Stimulated activated CD8-positive, alpha-beta memory T cell treated with anti-CD3 and anti-CD28 coated beads, Interleukin-7, amount 100 ng/mL, for 24 hours (primary cell): Measurements from ENCODE around the gene IL17C.
"Not testable (repeated sequence)": the region's sequence is repeated elsewhere in the genome, so short reads cannot be mapped to it uniquely, and the experiment has no call there.

Experiments
- DNase-seq: peaks from one replicate; pipeline ENCODE4 v3.0.0-alpha.2; 2020; ENCODE audit warnings: low read depth

The IL17C gene, protein sequence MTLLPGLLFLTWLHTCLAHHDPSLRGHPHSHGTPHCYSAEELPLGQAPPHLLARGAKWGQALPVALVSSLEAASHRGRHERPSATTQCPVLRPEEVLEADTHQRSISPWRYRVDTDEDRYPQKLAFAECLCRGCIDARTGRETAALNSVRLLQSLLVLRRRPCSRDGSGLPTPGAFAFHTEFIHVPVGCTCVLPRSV

DNA sequence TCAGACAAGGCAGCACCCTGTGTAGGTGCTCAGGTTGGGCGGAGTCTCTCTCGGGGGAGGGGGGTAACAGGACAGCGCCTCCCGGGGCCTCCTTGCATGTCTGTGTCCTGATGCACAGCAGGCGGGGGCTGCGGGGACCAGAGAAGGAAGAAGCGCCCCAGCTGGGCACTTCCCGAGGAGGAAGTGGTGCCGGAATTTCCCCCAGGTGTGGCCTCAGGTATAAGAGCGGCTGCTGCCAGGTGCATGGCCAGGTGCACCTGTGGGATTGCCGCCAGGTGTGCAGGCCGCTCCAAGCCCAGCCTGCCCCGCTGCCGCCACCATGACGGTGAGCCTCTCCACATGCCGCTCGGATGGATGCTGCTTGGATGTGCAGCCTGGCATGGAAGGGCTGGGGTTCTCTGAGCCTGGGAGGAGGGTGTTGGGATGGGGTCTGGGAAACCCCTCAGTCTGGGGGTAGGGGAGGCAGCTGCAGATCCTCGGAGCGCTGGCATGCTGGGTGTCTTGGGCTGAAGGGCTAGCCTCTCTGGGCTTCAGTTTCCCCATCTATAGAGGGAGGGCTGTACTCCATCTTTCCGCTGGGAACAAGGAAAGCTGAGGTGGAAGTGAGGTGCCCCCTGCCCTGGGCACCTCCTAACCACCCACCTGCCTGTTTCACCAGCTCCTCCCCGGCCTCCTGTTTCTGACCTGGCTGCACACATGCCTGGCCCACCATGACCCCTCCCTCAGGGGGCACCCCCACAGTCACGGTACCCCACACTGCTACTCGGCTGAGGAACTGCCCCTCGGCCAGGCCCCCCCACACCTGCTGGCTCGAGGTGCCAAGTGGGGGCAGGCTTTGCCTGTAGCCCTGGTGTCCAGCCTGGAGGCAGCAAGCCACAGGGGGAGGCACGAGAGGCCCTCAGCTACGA, at the start of gene IL17C:
IL17C (plus strand) TSS at position 250 of the 908 bp plus-strand sequence; CDS start at position 320, 70 bp downstream.
- DNase-seq, result no peak

DNA sequence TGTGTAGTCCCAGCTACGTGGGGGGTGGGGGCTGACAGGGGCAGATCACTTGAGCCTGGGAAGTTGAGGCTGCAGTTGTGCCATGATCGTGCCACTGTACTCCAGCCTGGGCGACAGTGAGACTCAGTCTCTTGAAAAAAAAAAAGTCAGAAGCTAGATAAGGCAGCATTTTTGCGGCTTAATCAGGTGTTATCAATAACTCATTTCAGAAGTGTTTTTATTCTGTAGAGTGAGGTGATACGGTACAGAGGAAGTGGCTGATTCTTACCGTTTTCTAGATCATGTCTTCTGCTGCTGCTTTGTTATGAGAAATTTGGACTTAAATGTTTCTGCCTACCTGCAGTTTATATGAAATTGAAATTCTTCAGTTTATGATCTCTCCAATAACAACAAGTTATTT, 49.6 kb upstream of the IL17C start:
- no peak for DNase-seq

DNA sequence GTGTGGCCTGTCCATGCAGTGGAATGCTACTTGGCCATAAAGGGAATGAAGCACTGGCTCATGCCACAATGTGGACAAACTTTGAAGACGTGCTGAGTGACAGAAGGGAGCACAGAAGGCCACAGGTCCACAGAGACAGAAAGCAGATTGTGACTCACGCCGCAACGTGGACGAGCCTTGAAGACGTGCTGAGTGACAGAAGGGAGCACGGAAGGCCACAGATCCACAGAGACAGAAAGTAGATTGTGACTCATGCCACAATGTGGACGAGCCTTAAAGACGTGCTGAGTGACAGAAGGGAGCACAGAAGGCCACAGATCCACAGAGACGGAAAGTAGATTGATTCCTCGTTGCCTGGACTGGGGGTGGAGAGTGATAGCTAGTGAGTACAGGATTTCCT, 48.9 kb upstream of the IL17C start:
- no peak for DNase-seq

DNA sequence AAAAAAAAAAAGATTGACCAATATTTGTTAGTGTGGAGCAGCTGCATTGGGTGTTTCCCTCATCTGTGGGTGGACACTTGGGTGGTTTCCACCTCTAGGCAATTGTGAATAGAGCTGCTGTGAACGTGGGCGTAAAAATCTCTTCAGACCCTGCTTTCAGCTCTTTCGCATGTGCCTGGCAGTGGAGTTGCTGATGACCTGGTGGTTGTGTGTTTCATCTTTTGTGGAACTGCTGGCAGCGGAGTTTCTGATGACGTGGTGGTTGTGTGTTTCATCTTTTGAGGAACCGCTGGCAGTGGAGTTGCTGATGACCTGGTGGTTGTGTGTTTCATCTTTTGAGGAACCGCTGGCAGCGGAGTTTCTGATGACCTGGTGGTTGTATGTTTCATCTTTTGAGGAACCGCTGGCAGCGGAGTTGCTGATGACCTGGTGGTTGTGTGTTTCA, 46.8 kb upstream of the IL17C start:
- peak; percentile 10 for DNase-seq

DNA sequence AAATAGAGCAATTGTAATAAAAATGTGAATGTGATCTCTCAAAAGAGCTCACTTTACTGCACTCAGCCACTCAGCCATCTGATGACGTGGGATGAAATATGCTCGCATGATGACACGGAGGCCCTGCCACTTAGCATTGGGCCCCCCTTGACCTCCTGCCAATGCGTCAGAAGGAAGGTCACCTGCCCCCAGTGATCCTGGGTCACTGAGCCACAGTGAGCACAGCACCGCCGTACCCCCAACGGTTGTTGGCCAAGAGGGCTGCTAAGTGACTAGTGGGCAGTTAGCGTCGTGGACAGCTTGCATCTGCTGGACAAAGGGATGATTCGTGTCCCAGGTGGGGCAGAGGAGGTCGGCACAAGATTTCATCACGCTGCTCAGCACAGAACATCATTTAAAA, 45.3 kb upstream of the IL17C start:
- no peak for DNase-seq

DNA sequence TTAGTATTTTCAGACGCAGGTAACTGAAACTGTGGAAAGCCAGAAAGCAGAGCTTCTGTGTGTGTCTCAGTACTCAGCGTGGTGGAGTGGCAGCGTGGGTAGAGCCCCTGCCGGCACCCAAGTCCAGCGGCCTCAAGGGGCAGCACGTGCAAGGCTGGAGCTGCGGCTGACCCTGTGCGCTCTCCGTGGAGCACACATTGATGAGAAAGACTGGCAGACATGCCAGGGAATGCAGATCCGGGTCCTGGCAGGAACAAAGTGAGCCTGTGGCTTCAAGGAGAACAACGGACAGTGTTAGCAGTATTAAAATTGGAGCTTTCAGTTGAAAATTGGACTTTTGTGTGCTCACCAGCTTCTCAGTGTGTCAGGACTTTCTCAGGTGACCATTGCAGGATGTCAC, 44.9 kb upstream of the IL17C start:
- no peak for DNase-seq

DNA sequence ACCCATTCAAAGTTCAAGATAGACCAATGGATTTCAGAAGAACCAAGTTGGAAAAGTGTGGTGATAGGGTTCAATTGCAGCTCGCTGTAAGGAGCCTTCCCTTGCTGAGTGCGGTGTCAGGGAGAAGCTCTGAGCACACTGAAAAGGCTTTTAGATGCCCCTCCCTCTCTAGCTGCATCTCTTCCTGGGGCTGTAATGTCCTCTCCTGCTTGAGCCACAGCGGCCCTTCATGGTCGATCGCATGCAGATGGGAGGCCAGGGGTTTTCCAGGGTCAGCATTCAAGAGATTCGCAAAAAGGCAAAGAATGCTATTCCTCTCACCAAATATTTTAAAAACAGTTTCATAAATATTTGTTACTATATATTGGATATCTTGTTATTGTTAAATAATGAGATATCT, 44.5 kb upstream of the IL17C start:
- no peak for DNase-seq

DNA sequence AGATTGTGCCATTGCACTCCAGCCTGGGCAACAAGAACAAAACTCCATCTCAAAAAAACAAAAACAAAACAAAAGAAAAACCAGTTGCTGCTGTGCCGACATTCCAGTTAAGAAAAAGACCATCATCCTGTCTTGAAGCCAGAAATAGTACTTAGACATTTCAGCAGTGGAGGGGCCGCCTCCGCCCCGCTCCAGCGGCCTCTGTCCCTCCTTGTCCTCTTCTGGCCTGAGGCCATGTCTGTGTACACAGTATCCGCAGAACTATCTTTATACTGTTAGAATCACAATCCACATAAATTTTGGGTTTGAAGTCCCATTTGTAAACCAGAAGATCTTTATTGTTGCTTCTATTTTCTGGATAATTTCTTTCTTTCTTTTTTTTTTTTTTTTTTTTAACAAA, 43.3 kb upstream of the IL17C start:
- no peak for DNase-seq

DNA sequence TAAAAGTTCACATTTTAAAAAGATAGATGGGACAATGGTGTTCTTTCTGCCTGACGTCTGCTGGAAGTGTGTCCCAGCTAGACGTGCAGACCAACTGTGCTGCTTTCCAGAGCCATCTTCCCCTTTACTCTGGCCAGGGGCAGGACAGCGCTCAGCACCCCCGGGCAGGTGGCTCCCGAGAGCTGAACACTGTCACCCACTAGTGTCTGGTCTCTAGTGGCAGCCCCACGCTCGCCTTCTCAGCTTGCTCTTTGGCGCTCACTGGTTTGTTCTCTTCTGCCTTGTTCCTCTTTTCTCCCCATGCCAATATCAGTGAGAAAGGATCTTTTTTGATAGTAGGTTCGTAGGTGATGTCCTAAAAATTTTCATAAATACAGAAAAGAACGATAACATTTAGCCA, 42.5 kb upstream of the IL17C start:
- no peak for DNase-seq

DNA sequence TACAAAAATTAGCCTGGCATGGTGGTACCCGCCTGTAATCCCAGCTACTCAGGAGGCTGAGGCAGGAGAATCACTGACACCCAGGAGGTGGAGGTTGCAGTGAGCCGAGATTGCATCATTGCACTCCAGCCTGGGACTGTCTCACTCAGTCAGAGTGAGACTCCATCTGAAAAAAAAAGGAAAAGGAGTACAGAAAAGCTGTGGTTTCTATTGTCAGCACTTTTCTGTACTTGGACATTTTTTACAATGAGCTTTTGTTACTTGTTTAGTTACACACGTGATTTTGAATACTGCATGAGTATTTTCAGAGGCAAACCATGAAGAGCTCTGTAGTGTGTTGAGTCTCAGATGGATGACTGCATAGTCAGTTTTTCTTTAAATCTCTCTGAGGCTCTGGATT, 41.9 kb upstream of the IL17C start:
- no peak for DNase-seq

DNA sequence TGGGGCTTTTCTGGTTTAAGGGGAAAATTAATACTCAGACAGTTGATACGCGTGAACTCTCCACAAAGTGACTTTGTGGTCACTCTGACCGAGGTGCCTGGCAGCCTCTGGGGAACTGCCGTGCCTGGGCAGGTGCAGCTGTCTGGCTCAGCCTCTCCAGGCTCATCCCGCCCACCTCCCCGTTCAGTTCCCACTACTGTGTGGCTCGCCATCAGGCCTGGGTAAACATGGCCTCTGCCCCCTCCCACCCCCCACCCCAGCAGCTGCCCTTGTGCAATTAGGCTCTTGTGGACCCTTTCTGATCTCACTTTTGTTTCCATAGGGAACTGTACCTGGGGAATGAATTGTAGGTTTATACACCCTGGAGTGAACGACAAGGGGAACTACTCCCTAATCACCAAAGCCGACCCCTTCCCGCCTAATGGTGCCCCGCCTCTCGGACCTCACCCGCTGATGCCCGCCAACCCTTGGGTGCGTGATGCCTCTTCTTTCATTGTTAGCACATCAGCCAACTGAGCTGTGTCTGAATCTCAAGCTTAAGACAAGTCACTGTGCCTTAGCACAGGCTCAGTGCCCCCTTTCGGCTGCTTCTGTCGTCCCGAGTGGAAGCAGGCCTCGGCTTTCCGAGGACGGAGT, 40.4 kb upstream of the IL17C start:
- DNase-seq, result no peak

DNA sequence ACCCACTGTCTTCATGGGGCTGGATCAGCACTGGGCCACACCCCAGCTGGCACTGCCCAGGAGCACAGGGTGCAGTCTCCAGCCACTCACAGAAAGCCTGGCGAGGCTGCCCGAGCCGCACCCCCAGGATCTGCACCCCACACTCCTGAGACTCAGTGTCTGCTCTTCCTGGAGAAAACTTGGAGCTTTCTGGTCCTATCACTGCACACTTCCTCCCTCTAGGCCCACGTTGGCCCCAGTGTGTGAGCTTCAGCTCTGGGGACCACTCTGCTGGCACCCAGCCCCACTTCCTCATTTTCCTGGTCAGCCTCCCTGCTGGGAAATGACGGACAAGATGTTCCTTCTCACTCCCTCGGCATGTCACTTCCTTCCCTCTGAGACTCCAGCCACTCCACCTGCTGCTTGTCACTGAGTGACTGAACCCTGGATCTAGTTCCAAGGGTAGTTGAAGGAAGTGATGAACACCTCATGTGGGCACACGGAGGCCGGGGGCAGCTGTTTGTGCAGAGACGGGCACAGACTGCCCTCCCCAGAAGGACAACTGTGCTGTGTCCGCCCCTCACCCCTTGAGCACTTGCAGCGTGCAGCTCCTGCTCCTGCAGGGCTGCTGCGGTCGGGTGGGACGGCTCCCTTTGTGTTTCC, 39.2 kb upstream of the IL17C start:
- DNase-seq, result no peak

DNA sequence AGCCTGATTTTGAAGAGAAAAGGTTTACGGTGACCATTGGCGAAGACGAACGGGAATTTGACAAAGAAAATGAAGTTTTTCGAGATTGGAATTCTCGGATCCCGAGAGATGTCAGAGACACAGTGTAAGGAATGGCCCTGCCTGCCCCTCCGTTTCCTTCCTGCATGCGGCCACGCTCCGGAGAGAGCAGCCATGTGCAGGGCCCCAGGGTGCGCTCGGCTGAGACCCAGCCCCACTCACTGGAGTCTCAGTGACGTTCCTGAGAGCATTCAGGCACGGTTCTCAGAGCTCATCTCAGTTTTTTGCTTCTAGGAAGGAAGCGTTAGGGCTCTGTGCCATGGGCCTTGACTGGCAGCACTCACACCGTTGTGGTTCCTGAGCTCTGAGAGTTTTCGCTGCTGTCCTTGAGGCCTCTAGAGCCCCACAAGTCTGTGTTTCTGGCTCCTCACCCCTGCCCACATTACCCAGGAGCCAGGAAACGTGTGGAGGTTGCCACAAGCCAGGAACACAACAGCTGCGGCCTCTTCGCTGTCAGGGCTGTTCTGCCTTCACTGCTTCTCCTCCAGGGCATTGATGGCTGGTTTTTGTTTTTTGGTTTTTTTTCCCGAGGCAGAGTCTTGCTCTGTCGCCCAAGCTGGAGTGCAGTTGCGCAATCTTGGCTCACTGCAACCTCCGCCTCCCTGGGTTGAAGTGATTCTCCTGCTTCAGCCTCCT, 38.4 kb upstream of the IL17C start:
- no peak for DNase-seq

DNA sequence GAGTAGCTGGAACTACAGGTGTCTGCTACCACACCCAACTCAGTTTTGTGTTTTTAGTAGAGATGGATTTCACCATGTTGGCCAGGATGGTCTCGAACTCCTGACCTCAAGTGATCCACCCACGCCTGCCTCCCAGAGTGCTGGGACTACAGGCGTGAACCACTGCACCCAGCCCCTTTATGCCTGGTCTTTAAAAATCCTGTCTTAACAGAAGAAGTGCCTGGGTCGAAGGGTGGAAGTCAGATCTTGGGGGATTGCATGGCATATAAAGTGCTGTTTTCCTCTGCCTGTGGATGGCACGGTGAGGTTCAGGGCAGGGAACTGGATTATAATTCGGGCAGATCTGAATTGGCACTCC, 37.9 kb upstream of the IL17C start:
- no peak for DNase-seq

DNA sequence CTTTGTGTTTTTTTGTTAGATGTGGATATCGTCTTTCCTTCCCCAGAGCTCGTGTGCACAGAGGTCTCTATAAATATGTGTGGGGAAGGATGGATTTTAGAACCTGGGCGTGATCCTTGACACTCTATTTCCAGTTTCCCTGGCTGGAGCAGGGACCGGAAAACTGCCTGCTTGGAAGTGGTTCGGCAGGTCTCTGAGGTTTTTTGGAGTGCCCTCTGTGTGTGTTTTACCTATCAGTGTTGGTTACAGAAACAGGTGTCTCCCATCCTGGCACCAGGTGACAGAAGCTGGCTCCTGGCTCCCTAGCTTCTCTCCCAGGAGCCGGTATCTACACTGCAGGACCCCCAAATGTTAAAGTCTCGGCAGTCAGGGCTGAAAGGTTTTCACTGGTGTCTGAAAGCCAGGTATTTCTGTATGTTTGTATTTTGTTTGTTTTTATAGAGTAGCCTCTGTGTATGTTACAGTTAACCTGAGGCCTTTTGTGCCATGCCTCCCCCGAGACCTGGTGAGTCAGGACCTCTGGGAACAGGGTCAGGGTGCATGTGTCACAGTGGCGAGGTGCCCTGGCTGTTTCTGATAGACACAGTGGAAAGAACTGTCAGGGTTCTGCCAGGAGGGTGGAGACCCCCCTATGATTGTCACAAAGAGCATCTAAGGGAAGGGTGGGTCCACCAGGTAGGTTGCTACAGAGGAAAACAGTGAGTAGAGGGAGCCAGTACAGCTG, 36.9 kb upstream of the IL17C start:
- no peak for DNase-seq

DNA sequence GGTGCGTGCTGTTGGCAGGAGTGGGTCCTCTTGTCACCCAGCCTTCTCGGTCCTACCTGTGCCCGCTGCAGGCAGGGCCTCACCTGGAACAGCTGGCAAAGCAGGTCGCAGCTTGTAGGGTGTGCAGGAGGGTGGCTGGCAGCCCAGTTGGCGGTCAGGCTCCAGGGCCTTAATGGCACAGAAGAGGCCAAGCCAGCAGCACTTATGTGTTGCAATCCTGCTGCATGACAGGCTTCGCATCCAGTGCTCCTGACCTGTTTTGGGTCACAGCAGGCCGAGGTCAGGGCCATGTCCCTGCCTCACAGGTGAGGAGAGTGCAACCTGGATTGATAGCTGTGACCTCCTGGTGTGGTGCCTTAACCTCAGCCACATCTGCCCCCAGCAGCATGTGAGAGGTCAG, 36.3 kb upstream of the IL17C start:
- DNase-seq, result no peak

DNA sequence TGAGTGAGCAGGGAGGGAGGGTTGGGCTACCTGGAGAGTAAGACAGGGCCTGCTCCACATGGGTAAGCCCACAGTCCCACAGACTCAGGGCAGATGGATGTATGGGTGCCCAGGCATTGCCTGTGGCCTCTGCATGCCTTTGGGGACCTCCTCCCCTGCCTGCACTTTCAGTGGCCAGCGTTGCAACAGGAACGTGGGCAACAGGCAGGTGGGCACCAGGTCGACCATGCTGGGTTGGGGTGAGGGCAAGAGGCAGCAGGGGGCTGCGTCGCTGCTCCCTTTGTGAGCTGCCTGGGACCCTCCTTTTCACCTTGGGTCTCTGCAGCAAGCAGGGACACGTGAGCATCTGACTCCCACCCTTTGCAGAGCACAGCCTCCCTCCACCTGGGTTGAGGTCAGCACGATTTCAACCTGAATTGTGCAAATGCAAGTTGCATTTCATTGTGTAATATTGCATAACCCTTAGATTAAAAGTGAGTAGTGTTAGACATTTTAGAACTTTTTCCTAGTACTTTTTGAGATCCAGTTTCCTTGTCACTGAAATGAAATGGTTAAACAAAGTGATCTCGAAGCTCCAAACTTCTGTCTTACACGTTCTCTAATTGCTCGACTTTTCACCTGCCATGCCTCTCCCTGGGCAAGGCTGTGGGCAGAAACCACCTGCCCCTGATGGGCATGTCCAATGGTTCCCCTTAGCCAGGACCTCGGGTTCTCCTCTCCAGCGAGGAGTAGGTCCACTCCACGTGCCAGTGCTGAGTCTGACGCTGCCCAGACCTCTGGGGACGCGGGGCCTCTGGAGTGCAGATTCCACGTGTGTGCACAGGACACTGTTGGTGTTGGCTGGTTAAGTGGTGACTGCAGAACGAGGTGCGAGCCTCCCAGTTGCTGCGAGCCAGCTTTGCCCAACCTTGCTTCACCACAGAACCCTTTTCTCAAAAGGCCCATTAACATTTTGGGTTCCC, 32.9 kb upstream of the IL17C start:
- no peak for DNase-seq

DNA sequence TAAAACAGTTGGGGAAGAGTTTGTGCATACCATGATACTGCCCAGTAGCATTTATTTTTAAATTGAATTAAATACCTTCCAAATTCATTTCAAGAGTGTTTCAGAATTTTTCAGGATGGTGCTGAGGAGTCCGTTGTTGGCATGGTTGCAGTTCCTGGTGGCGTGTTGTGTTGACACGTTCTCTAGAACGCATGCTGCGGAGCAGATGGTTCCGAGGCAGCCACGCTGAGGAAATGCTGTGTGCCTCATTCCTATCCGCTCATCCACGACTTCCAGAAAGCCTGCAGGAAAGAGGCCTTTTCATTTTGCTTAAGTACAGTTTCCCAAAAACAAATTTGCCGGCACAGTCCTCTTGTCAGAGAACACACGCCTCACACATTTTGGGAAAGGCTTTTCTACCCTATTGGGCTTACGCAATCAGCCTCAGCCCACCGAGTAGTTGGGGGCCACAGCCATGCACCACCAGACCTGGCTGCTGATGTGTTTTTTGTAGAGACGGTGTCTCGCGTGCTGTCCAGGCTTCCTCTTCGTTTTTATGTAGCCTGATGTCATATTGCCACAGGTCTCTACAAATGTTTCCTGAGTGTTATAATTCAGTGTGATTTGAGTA, 32.1 kb upstream of the IL17C start:
- no peak for DNase-seq

DNA sequence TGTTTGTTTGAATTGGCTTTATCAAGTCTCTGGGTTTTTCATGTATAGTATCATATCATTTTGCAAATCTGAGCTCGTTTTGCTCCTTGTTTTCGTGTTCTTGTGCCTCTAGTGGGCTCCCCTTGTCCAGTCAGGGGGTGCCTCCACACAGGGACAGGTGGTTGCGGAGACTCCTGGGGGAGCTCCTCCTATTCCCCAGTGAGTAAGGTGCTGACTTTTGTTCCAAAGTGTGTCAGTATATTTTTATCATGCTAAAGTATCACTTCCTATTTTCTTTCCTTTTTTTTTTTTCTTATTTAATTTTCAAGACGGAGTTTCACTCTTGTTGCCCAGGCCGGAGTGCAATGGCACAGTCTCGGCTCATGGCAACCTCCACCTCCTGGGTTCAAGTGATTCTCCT, 30.3 kb upstream of the IL17C start:
- DNase-seq, result no peak

DNA sequence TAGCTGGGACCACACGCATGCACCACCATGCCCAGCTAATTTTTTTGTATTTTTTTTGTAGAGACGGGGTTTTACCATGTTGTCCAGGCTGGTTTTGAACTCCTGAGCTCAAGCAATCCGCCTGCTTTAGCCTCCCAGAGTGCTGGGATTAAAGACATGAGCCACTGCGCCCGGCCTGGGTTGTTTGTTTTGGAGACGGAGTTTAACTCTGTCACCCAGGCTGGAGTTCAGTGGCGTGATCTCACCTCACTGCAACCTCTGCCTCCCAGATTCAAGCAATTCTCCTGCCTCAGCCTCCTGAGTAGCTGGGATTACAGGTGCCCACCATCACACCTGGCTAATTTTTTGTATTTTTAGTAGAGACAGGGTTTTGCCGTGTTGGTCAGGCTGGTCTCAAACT, 28.9 kb upstream of the IL17C start:
- DNase-seq, result not testable (repeated sequence)
